Stomach (tissue), 4 donors: ENCODE data around the gene IRF7.

Experiments used
- CTCF ChIP-seq, 7 experiments: fragments of 450-650 bp in 4 of 7; fragments of 200-600 bp in 3 of 7; sonication (generic) in 3 of 7; IDR thresholded peaks; one replicate each; pipeline ENCODE4 v1.5.1; 2016 to 2019; ENCODE audit warnings: antibody characterized with exemption in 7 of 7, control low read depth in 2 of 7, mild to moderate bottlenecking in 1 of 7
- EP300 ChIP-seq: sonication (generic); formaldehyde crosslinking; IDR thresholded peaks from one replicate; pipeline ENCODE4 v1.6.1; 2017; ENCODE audit warnings: antibody characterized with exemption
- POLR2A ChIP-seq, 4 donors: fragments of 450-650 bp; IDR thresholded peaks; one replicate each; pipeline ENCODE4 v1.6.1; 2016; ENCODE audit warnings: antibody characterized with exemption in 4 of 4, control low read depth in 2 of 4, mild to moderate bottlenecking in 1 of 4, moderate library complexity in 1 of 4
- POLR2AphosphoS5 ChIP-seq, 3 donors: sonication (generic); formaldehyde crosslinking; IDR thresholded peaks; one replicate each; pipeline ENCODE4 v1.6.1; 2016; ENCODE audit warnings: antibody characterized with exemption in 3 of 3

- TF ChIP-seq EP300, result no peak
- no peak for TF ChIP-seq CTCF (IDR thresholded peaks at IDR 0.05)
- TF ChIP-seq POLR2A (IDR thresholded peaks at IDR 0.05), result no peak
- TF ChIP-seq POLR2AphosphoS5 (IDR thresholded peaks at IDR 0.05), result no peak
Measured at GRCh38 chr11:620935-621814, 5.4 kb upstream of the IRF7 start.
